Immature natural killer cell (primary cell): ENCODE data around the gene TMEM129. TPM values are rescaled to one million over a fixed set of nuclear protein-coding genes. Genes with fewer than 3 reads are reported as not detected.
A peak's percentile ranks its signal among the peaks of the same experiment; 100 is the strongest.
"Not testable (repeated sequence)": the region's sequence is repeated elsewhere in the genome, so short reads cannot be mapped to it uniquely, and the experiment has no call there.

Source experiments
- DNase-seq, 3 donors: peaks; one replicate each; pipeline ENCODE4 v3.0.0; 2022; ENCODE audit warnings: mixed read lengths in 1 of 3
- H3K27ac Mint-ChIP-seq, 6 donors: one replicate each; pipeline ENCODE4 v1.8.0; 2020; ENCODE audit warnings: mixed read lengths in 6 of 6, mild to moderate bottlenecking in 5 of 6, inconsistent platforms in 4 of 6, moderate library complexity in 3 of 6
- H3K27me3 Mint-ChIP-seq, 3 donors: one replicate each; pipeline ENCODE4 v1.8.0; 2020 to 2021; ENCODE audit warnings: low read depth in 3 of 3, mild to moderate bottlenecking in 3 of 3, mixed read lengths in 3 of 3, moderate library complexity in 3 of 3, inconsistent platforms in 1 of 3
- H3K36me3 Mint-ChIP-seq, 3 donors: one replicate each; pipeline ENCODE4 v1.8.0; 2020; ENCODE audit warnings: mixed read lengths in 3 of 3, inconsistent platforms in 2 of 3, mild to moderate bottlenecking in 2 of 3
- H3K4me1 Mint-ChIP-seq, 2 donors: one replicate each; pipeline ENCODE4 v1.8.0; 2020; ENCODE audit warnings: inconsistent platforms in 2 of 2, mild to moderate bottlenecking in 2 of 2, mixed read lengths in 2 of 2, moderate library complexity in 1 of 2
- H3K4me3 Mint-ChIP-seq, 5 donors: one replicate each; pipeline ENCODE4 v1.8.0; 2020; ENCODE audit warnings: mild to moderate bottlenecking in 5 of 5, mixed read lengths in 5 of 5, inconsistent platforms in 3 of 5, moderate library complexity in 3 of 5
- H3K9me3 Mint-ChIP-seq, 6 donors: one replicate each; pipeline ENCODE4 v1.8.0; 2020; ENCODE audit warnings: mild to moderate bottlenecking in 6 of 6, mixed read lengths in 6 of 6, inconsistent platforms in 4 of 6, moderate library complexity in 3 of 6
- polyA plus RNA-seq, 3 donors: library from polyadenylated mRNA; unstranded; fragments of 300-500 nt; fragmentation: Illumina TruSeq; gene quantifications; one replicate each; pipeline ENCODE4 v1.2.3, GENCODE V29; 2021

Gene TMEM129
- polyA plus RNA-seq, 3 donors from 2014 or later = 25.5 to 37.9 (median 37.3) TPM

- no peak overlapping the region for H3K4me3 Mint-ChIP-seq
- peaks cover 23 to 44% of the 10 kb centered on the region in 2 donors for H3K4me1 Mint-ChIP-seq
- DNase-seq = no peak
- H3K27ac Mint-ChIP-seq = no peak overlapping the region
- peaks cover 3 to 14% (median 5%) of the 10 kb centered on the region in 3 donors for H3K36me3 Mint-ChIP-seq
- no peaks in the 10 kb centered on the region for H3K9me3 Mint-ChIP-seq
- H3K27me3 Mint-ChIP-seq = no peaks in the 10 kb centered on the region
Measured at GRCh38 chr4:1705732-1706131, 15.4 kb downstream of the TMEM129 start.

GRCh38 chr4:1703867-1704266, 17.3 kb downstream of the TMEM129 start:
- Mint-ChIP-seq H3K27ac (peak overlapping the region in 1 of 6 donors; percentile 34), H3K36me3 (peaks cover 5 to 21% (median 9%) of the 10 kb centered on the region in 3 donors), H3K27me3 (no peaks in the 10 kb centered on the region), H3K9me3 (no peaks in the 10 kb centered on the region), H3K4me3 (no peak overlapping the region), H3K4me1 (peaks cover 12 to 29% of the 10 kb centered on the region in 2 donors)
- no peak for DNase-seq

- H3K4me3 Mint-ChIP-seq, H3K27ac Mint-ChIP-seq, H3K27me3 Mint-ChIP-seq, H3K9me3 Mint-ChIP-seq, DNase-seq: not testable (repeated sequence)
- Mint-ChIP-seq H3K36me3 (peaks cover 5 to 21% (median 9%) of the 10 kb centered on the region in 3 donors), H3K4me1 (peaks cover 4 to 20% of the 10 kb centered on the region in 2 donors)
Measured at GRCh38 chr4:1701671-1702070, 19.5 kb downstream of the TMEM129 start.

DNA sequence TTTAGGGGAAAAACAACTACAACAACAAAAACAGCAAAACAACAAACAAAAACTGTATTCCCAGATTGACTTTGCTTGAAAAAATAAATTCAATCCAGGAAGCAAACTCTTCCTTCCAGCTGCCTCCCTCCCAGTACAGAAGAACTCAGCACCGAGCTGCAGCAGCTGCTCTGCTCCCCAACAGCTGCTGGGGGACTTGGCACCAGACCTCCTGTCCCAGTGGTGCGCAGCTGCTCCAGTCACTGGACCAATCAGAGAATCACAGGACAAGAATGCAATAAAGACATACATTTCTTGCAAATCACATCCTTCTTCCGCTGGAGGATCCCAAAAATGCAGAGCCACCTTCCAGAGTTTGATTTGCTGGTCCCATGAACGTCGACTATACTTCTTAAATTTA, 25.2 kb downstream of the TMEM129 start:
- H3K36me3 Mint-ChIP-seq = peaks cover 11 to 27% (median 16%) of the 10 kb centered on the region in 3 donors
- DNase-seq = no peak

GRCh38 chr4:1693131-1693896, 27.8 kb downstream of the TMEM129 start:
- H3K27ac Mint-ChIP-seq = peak overlapping the region in 3 of 6 donors; percentile 32 to 55 (median 36)
- peaks cover 0 to 4% (median 0%) of the 10 kb centered on the region in 3 donors for H3K27me3 Mint-ChIP-seq
- no peaks in the 10 kb centered on the region for H3K4me1 Mint-ChIP-seq
- H3K9me3 Mint-ChIP-seq = no peaks in the 10 kb centered on the region
- DNase-seq = peak; percentile 71 to 79 (median 74)
- peak overlapping the region in 1 of 5 donors; percentile 7 for H3K4me3 Mint-ChIP-seq
- H3K36me3 Mint-ChIP-seq = peaks cover 5 to 23% (median 16%) of the 10 kb centered on the region in 3 donors

More for the DNA sequence above, 25.2 kb downstream of the TMEM129 start:
- Mint-ChIP-seq H3K27me3 (peaks cover 0 to 1% (median 0%) of the 10 kb centered on the region in 3 donors), H3K4me3 (no peak overlapping the region), H3K4me1 (no peaks in the 10 kb centered on the region), H3K9me3 (no peaks in the 10 kb centered on the region), H3K27ac (no peak overlapping the region)

GRCh38 chr4:1691737-1692373, 29.3 kb downstream of the TMEM129 start:
- Mint-ChIP-seq H3K27me3 (peaks cover 0 to 4% (median 0%) of the 10 kb centered on the region in 3 donors), H3K4me1 (no peaks in the 10 kb centered on the region), H3K36me3 (peaks cover 5 to 23% (median 16%) of the 10 kb centered on the region in 3 donors), H3K4me3 (no peak overlapping the region), H3K9me3 (no peaks in the 10 kb centered on the region), H3K27ac (no peak overlapping the region)
- DNase-seq = no peak

- Mint-ChIP-seq H3K27ac (peak overlapping the region in 2 of 6 donors; percentile 62 to 66), H3K27me3 (peaks cover 0 to 4% (median 0%) of the 10 kb centered on the region in 3 donors), H3K4me3 (no peak overlapping the region), H3K4me1 (no peaks in the 10 kb centered on the region), H3K36me3 (peaks cover 5 to 17% (median 10%) of the 10 kb centered on the region in 3 donors), H3K9me3 (no peaks in the 10 kb centered on the region)
- no peak for DNase-seq
Measured at GRCh38 chr4:1690698-1691097, 30.4 kb downstream of the TMEM129 start.

- Mint-ChIP-seq H3K9me3 (no peaks in the 10 kb centered on the region), H3K4me1 (peaks cover 10 to 13% of the 10 kb centered on the region in 2 donors), H3K4me3 (peak overlapping the region in 4 of 5 donors; percentile 27 to 68 (median 46)), H3K36me3 (peaks cover 0 to 3% (median 0%) of the 10 kb centered on the region in 3 donors), H3K27ac (peak overlapping the region in 1 of 6 donors; percentile 36), H3K27me3 (peaks cover 6 to 7% (median 7%) of the 10 kb centered on the region in 3 donors)
- no peak for DNase-seq
Measured at GRCh38 chr4:1686440-1687036, 34.6 kb downstream of the TMEM129 start.

GRCh38 chr4:1685235-1686150, 35.6 kb downstream of the TMEM129 start:
- peaks cover 10 to 13% of the 10 kb centered on the region in 2 donors for H3K4me1 Mint-ChIP-seq
- H3K27ac Mint-ChIP-seq = no peak overlapping the region
- DNase-seq = no peak
- H3K4me3 Mint-ChIP-seq = peak overlapping the region in 1 of 5 donors; percentile 49
- H3K36me3 Mint-ChIP-seq = peaks cover 0 to 1% (median 0%) of the 10 kb centered on the region in 3 donors
- H3K9me3 Mint-ChIP-seq = no peaks in the 10 kb centered on the region
- peaks cover 6 to 7% (median 7%) of the 10 kb centered on the region in 3 donors for H3K27me3 Mint-ChIP-seq

DNA sequence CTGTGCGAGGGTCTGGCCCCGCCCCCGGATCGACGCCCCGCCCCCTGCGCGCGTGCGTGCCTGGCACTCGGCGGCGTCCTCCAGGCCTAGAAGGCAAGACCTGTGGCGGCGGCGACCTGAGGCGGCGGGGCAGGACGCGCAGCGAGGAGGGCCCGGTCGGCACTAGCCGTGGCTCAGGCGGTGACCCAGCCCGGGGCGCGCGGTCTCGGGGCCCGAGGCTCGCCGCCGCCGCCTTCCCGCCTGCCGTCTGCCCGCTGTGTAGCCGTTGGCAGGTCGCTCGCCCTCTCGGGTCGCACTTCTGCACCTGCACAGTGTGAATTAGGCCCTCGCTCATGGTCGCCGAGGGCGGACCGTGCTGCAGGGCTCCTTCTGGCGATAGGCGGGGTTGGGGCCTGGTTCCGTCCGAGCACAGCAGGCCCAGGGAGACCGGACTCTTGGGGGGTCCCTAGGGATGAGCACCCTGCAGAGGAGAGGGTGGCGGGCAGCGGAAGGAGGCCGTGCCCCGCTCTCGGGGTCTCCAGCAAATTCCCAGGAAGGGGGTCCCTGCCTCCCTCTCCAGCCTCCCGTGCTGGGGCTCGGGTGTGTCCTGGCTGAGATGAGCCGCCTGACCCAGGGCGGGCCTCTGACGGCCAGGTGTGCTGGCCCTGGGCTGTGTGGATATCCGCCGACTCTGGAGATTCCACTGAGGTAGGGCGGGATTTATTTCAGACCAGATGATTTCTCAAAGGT, 36.5 kb downstream of the TMEM129 start:
- Mint-ChIP-seq H3K9me3 (no peaks in the 10 kb centered on the region), H3K4me3 (peak overlapping the region; percentile 55 to 77 (median 63)), H3K4me1 (peaks cover 10 to 13% of the 10 kb centered on the region in 2 donors), H3K27ac (no peak overlapping the region), H3K36me3 (no peaks in the 10 kb centered on the region), H3K27me3 (peaks cover 6 to 7% (median 7%) of the 10 kb centered on the region in 3 donors)
- DNase-seq = no peak

DNA sequence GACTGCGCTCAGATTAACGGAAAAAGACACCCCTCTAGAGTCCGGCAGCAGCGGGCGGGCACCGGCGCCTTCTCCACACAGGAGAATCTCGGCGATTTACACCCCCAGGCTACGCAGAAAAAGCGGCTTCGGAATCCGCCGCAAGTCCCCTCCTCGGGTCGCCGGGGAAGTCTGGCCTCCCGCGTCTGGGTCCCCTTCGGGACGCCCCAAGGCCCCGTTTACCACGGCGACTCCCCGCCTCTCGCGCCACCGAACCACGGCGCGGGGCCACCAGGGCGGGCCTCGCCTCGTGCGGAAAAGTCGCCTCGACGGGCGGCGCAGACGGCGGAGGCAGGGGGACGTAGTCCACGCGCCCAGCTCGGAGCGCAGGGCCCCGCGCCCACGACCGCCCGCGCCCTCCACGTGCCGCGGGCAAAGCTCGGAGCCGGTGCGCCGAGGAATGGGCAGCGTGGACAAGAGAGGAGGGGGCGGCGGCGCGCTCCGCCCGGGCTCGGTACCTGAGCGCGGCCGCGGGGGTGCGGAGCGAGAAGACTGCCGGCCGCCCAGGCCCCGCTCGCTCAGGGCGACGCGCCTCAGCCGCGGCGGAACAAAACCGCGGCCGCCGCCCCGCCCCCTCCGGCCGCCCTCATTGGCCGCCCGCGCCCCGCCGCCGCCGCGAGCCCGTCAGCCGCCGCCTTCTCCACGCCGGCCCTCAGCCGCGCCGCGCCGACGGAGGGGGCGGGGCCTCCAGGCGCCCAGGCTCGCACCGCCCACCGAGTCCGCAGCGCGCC, 37.2 kb downstream of the TMEM129 start, which contains the start of gene FAM53A:
Gene FAM53A (minus strand): TSS at position 578 of the 770 bp plus-strand sequence. CDS start 15,572 bp downstream, outside the sequence.
- H3K4me1 Mint-ChIP-seq = peaks cover 10 to 13% of the 10 kb centered on the region in 2 donors
- H3K27me3 Mint-ChIP-seq = peaks cover 4 to 7% (median 6%) of the 10 kb centered on the region in 3 donors
- H3K27ac Mint-ChIP-seq = peak within 1 kb of the TSS; percentile 86 to 94 (median 92)
- DNase-seq = peak; percentile 93 to 95 (median 94)
- H3K9me3 Mint-ChIP-seq = no peaks in the 10 kb centered on the region
- H3K36me3 Mint-ChIP-seq = no peaks in the 10 kb centered on the region
- peak within 1 kb of the TSS; percentile 89 to 95 (median 91) for H3K4me3 Mint-ChIP-seq
